PC-9 (cell line): ENCODE measurements around the gene ARHGDIG.

Source experiments
- CTCF ChIP-seq: fragments of 200-600 bp; sonication (generic); conservative IDR thresholded peaks from 2 replicates; pipeline ENCODE4 v1.6.1; 2017; ENCODE audit warnings: mixed run types, antibody characterized with exemption, mild to moderate bottlenecking, moderate library complexity
- EZH2 ChIP-seq: fragments of 200-600 bp; sonication (generic); IDR thresholded peaks from 2 replicates; pipeline ENCODE4 v1.8.0; 2017; ENCODE audit warnings: antibody characterized with exemption, low read depth

GRCh38 chr16:276426-277077 is 3.8 kb upstream of the ARHGDIG start:
- no peak for TF ChIP-seq CTCF
- no peak for TF ChIP-seq EZH2
